ENCODE measurements around the gene ANKRD62.

ANKRD62 gene

DNA sequence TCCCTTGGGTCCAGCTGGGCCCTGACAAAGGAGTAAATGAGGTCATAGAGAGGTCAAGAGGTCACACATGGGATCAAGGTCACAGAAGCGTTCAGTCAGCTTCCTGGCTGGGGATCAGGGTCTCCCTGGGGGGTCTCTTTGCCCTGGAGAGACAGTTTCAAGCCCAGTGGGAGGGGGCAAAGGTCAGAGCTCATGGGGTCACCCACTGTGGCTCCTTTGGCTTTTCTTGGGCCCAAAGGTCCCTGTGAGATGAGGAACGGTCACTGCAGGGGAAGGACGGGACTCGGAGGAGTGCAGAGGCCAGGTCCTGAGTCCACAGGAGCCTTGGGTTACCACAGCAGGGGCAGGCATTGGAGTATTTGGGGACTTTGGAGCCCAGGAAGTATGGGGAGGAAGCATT is 30.7 kb upstream of the ANKRD62 start:
- no peak overlapping the region for H3K4me3 ChIP-seq (ENCODE audit: low read length, poor library complexity, severe bottlenecking)
- no peak overlapping the region for H2AFZ ChIP-seq (ENCODE audit: low read length)
- no peaks in the 10 kb centered on the region for H3K36me3 ChIP-seq (ENCODE audit: insufficient read depth, low read length)
- H3F3A ChIP-seq (ENCODE audit: low read depth): no peaks in the 10 kb centered on the region
- TF ChIP-seq, protein P1, sequence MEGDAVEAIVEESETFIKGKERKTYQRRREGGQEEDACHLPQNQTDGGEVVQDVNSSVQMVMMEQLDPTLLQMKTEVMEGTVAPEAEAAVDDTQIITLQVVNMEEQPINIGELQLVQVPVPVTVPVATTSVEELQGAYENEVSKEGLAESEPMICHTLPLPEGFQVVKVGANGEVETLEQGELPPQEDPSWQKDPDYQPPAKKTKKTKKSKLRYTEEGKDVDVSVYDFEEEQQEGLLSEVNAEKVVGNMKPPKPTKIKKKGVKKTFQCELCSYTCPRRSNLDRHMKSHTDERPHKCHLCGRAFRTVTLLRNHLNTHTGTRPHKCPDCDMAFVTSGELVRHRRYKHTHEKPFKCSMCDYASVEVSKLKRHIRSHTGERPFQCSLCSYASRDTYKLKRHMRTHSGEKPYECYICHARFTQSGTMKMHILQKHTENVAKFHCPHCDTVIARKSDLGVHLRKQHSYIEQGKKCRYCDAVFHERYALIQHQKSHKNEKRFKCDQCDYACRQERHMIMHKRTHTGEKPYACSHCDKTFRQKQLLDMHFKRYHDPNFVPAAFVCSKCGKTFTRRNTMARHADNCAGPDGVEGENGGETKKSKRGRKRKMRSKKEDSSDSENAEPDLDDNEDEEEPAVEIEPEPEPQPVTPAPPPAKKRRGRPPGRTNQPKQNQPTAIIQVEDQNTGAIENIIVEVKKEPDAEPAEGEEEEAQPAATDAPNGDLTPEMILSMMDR (conservative IDR thresholded peaks at IDR 0.05; ENCODE audit: low read length): no peak
- TF ChIP-seq EZH2phosphoT487 (IDR thresholded peaks at IDR 0.05; ENCODE audit: borderline replicate concordance): no peak
- no peaks in the 10 kb centered on the region for H3K9me2 ChIP-seq (replicated peaks; ENCODE audit: low read depth, low read length)
- no peaks in the 10 kb centered on the region for H4K20me1 ChIP-seq (ENCODE audit: insufficient read depth, low read length, poor library complexity, severe bottlenecking)
- no peaks in the 10 kb centered on the region for H3K27me3 ChIP-seq (ENCODE audit: insufficient read depth, low read length, poor library complexity, severe bottlenecking)
- H3K9ac ChIP-seq (ENCODE audit: low read depth, low read length, poor library complexity, severe bottlenecking): no peak overlapping the region
- no peaks in the 10 kb centered on the region for H3K9me3 ChIP-seq (ENCODE audit: insufficient read depth, low read depth, low read length)
- H3K4me1 ChIP-seq (ENCODE audit: insufficient read depth, low read length, poor library complexity, severe bottlenecking): no peaks in the 10 kb centered on the region
- H3K79me2 ChIP-seq (ENCODE audit: insufficient read depth, low read length): no peaks in the 10 kb centered on the region
- no peak overlapping the region for H3K4me2 ChIP-seq (ENCODE audit: low read depth, low read length, poor library complexity, severe bottlenecking)

DNA sequence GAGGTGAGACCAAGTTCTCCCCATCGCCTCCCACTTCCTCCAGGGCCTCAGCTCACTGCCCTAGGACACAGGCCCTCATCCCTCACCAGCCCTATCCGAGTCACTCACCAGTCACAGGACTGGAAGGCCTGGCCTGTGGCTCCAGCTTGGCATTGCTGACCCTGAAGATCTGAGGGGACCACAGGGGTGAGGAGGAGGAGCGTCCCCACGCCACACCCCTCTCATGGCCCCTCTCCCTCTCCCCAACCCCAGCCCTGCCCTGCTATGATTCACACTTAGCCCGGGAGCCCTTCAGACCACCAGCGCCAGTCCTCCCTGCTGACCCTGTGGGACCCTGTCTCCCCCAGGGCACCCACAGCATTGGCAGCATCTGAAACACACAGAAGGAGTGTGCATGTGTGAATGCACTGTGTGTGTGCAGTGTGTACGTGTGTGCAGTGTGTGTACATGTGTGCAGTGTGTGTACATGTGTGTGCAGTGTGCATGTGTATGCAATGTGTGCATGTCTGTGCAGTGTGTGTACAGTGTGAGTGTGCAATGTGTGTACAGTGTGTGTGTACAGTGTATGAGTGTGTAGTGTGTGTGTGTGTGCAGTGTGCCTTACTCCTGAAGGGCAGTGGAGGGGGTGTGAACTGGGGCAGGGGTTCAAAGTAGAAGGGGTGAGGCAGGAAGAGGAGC is 29.4 kb upstream of the ANKRD62 start:
- Histone ChIP-seq H3K4me2 (ENCODE audit: low read depth, low read length, poor library complexity, severe bottlenecking) (no peak overlapping the region), H3K9me3 (ENCODE audit: insufficient read depth, low read depth, low read length) (no peaks in the 10 kb centered on the region), H3K9me2 (replicated peaks; ENCODE audit: low read depth, low read length) (no peaks in the 10 kb centered on the region), H3K4me1 (ENCODE audit: insufficient read depth, low read length, poor library complexity, severe bottlenecking) (no peaks in the 10 kb centered on the region), H4K20me1 (ENCODE audit: insufficient read depth, low read length, poor library complexity, severe bottlenecking) (no peaks in the 10 kb centered on the region), H2AFZ (ENCODE audit: low read length) (no peak overlapping the region), H3K4me3 (ENCODE audit: low read length, poor library complexity, severe bottlenecking) (no peak overlapping the region), H3F3A (ENCODE audit: low read depth) (no peaks in the 10 kb centered on the region), H3K9ac (ENCODE audit: low read depth, low read length, poor library complexity, severe bottlenecking) (no peak overlapping the region), H3K27me3 (ENCODE audit: insufficient read depth, low read length, poor library complexity, severe bottlenecking) (no peaks in the 10 kb centered on the region), H3K79me2 (ENCODE audit: insufficient read depth, low read length) (no peaks in the 10 kb centered on the region), H3K36me3 (ENCODE audit: insufficient read depth, low read length) (no peaks in the 10 kb centered on the region)
- TF ChIP-seq, protein P1 (conservative IDR thresholded peaks at IDR 0.05; ENCODE audit: low read length): no peak
- no peak for TF ChIP-seq EZH2phosphoT487 (IDR thresholded peaks at IDR 0.05; ENCODE audit: borderline replicate concordance)

DNA sequence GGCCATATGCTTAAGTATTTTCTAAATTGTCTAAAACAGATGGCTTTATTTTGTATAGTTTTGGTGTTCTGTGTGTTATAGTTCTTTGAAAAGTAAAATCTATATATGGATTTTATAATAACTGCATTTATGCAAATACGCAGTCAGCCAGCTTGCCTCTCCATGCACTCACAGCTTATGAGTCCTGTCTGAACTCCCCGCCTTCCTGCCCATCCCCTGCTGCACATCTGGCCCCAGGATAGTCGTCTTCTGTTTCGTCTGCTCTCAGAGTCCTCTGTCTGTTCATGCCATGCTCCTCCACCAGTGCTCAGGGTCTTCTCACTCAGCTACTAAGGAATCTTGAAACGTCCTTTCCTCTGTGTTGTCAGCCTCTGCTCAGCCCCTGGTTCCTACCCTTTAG is 28.2 kb upstream of the ANKRD62 start:
- H3K4me1 ChIP-seq (ENCODE audit: insufficient read depth, low read length, poor library complexity, severe bottlenecking): no peaks in the 10 kb centered on the region
- no peaks in the 10 kb centered on the region for H3K36me3 ChIP-seq (ENCODE audit: insufficient read depth, low read length)
- no peak overlapping the region for H3K9ac ChIP-seq (ENCODE audit: low read depth, low read length, poor library complexity, severe bottlenecking)
- no peaks in the 10 kb centered on the region for H3K79me2 ChIP-seq (ENCODE audit: insufficient read depth, low read length)
- TF ChIP-seq, protein P1 (conservative IDR thresholded peaks at IDR 0.05; ENCODE audit: low read length): no peak
- TF ChIP-seq EZH2phosphoT487 (IDR thresholded peaks at IDR 0.05; ENCODE audit: borderline replicate concordance): no peak
- no peak overlapping the region for H2AFZ ChIP-seq (ENCODE audit: low read length)
- H3K9me3 ChIP-seq (ENCODE audit: insufficient read depth, low read depth, low read length): no peaks in the 10 kb centered on the region
- H3K27me3 ChIP-seq (ENCODE audit: insufficient read depth, low read length, poor library complexity, severe bottlenecking): no peaks in the 10 kb centered on the region
- no peaks in the 10 kb centered on the region for H3K9me2 ChIP-seq (replicated peaks; ENCODE audit: low read depth, low read length)
- H3K4me2 ChIP-seq (ENCODE audit: low read depth, low read length, poor library complexity, severe bottlenecking): no peak overlapping the region
- H3K4me3 ChIP-seq (ENCODE audit: low read length, poor library complexity, severe bottlenecking): no peak overlapping the region
- H3F3A ChIP-seq (ENCODE audit: low read depth): no peaks in the 10 kb centered on the region
- no peaks in the 10 kb centered on the region for H4K20me1 ChIP-seq (ENCODE audit: insufficient read depth, low read length, poor library complexity, severe bottlenecking)
